WTC11 (cell line): ENCODE measurements around the gene DOK4. TPM values are rescaled to one million over a fixed set of nuclear protein-coding genes. Genes with fewer than 3 reads are reported as not detected.

Source experiments
- ATAC-seq: fragments of 200-7000 bp; cut with Tn5 transposase; 2 replicates; pipeline ENCODE4 v1.10.0; 2021; ENCODE audit warnings: mild to moderate bottlenecking, moderate library complexity
- CTCF ChIA-PET: fragments of 300-600 bp; sonication (Branson Sonifier 250); formaldehyde crosslinking; loops from one replicate; lab custom pipeline; 2021; ENCODE audit warnings: antibody characterized with exemption; lab: Charles Lee
- POLR2A ChIA-PET: fragments of 350-600 bp; sonication (Branson Sonifier 250); formaldehyde crosslinking; loops from one replicate; lab custom pipeline; 2021; ENCODE audit warnings: antibody characterized with exemption; lab: Charles Lee
- DNase-seq: peaks from one replicate; pipeline ENCODE4 v3.0.0; 2021; ENCODE audit warnings: low spot score
- H3K27ac Mint-ChIP-seq: 2 replicates; pipeline ENCODE4 v1.8.0; 2021; ENCODE audit warnings: mixed read lengths
- H3K27me3 Mint-ChIP-seq: 2 replicates; pipeline ENCODE4 v1.8.0; 2021; ENCODE audit warnings: low read depth, mild to moderate bottlenecking, moderate library complexity, mixed read lengths
- H3K36me3 Mint-ChIP-seq: 2 replicates; pipeline ENCODE4 v1.8.0; 2021; ENCODE audit warnings: mixed read lengths
- H3K4me1 Mint-ChIP-seq: 2 replicates; pipeline ENCODE4 v1.8.0; 2022; ENCODE audit warnings: mixed read lengths
- H3K4me3 Mint-ChIP-seq: 2 replicates; pipeline ENCODE4 v1.8.0; 2021; ENCODE audit warnings: mild to moderate bottlenecking, moderate library complexity, mixed read lengths
- H3K9me3 Mint-ChIP-seq: 2 replicates; pipeline ENCODE4 v1.8.0; 2021; ENCODE audit warnings: mixed read lengths
- E2F1 ChIP-seq: sonication (generic); formaldehyde crosslinking; IDR thresholded peaks from 2 replicates; pipeline ENCODE4 v1.8.0; 2022; ENCODE audit warnings: mild to moderate bottlenecking, missing genetic modification reagents
- E2F5 ChIP-seq: sonication (generic); formaldehyde crosslinking; IDR thresholded peaks from 2 replicates; pipeline ENCODE4 v1.8.1; 2022; ENCODE audit warnings: mild to moderate bottlenecking, moderate library complexity, missing genetic modification reagents
- ESRRA ChIP-seq: sonication (generic); formaldehyde crosslinking; IDR thresholded peaks from 2 replicates; pipeline ENCODE4 v1.8.1; 2022; ENCODE audit warnings: mild to moderate bottlenecking, missing genetic modification reagents, borderline replicate concordance
- FOXJ3 ChIP-seq: sonication (generic); formaldehyde crosslinking; IDR thresholded peaks from 2 replicates; pipeline ENCODE4 v1.9.0; 2021; ENCODE audit warnings: missing genetic modification reagents, mild to moderate bottlenecking, borderline replicate concordance
- FOXK1 ChIP-seq: sonication (generic); formaldehyde crosslinking; IDR thresholded peaks from 2 replicates; pipeline ENCODE4 v1.8.0; 2022; ENCODE audit warnings: mild to moderate bottlenecking, moderate library complexity, missing genetic modification reagents
- GABPB1 ChIP-seq: sonication (generic); formaldehyde crosslinking; IDR thresholded peaks from 2 replicates; pipeline ENCODE4 v1.8.1; 2023; ENCODE audit warnings: mild to moderate bottlenecking, missing genetic modification reagents
- HMGA2 ChIP-seq: fragments of 250-450 bp; sonication (Bioruptor Pico); IDR thresholded peaks from 2 replicates; pipeline ENCODE4 v1.4.0; 2021; ENCODE audit warnings: mild to moderate bottlenecking, moderate library complexity
- PREB ChIP-seq: sonication (generic); formaldehyde crosslinking; IDR thresholded peaks from 2 replicates; pipeline ENCODE4 v1.8.1; 2022; ENCODE audit warnings: mild to moderate bottlenecking, missing genetic modification reagents, moderate library complexity, borderline replicate concordance
- TCF7 ChIP-seq: sonication (generic); formaldehyde crosslinking; IDR thresholded peaks from 2 replicates; pipeline ENCODE4 v1.8.0; 2022; ENCODE audit warnings: mild to moderate bottlenecking, low read depth, missing genetic modification reagents, moderate library complexity
- TEAD1 ChIP-seq: sonication (generic); formaldehyde crosslinking; IDR thresholded peaks from 2 replicates; pipeline ENCODE4 v1.8.0; 2022; ENCODE audit warnings: mild to moderate bottlenecking, missing genetic modification reagents
- TEAD4 ChIP-seq: sonication (generic); formaldehyde crosslinking; IDR thresholded peaks from 2 replicates; pipeline ENCODE4 v1.8.0; 2022; ENCODE audit warnings: mild to moderate bottlenecking, missing genetic modification reagents
- USF2 ChIP-seq: sonication (generic); formaldehyde crosslinking; IDR thresholded peaks from 2 replicates; pipeline ENCODE4 v1.8.1; 2023; ENCODE audit warnings: mild to moderate bottlenecking, missing genetic modification reagents, moderate library complexity
- ZMAT4 ChIP-seq: fragments of 250-450 bp; sonication (Bioruptor Pico); IDR thresholded peaks from 2 replicates; pipeline ENCODE4 v1.9.0; 2021; ENCODE audit warnings: mild to moderate bottlenecking
- ZNF396 ChIP-seq: fragments of 250-450 bp; sonication (Bioruptor Pico); IDR thresholded peaks from 2 replicates; pipeline ENCODE4 v1.8.0; 2021; ENCODE audit warnings: mild to moderate bottlenecking, moderate library complexity, borderline replicate concordance
- ZNF671 ChIP-seq: fragments of 250-450 bp; sonication (Bioruptor Pico); IDR thresholded peaks from 2 replicates; pipeline ENCODE4 v1.8.0; 2021; ENCODE audit warnings: mild to moderate bottlenecking
- ZSCAN18 ChIP-seq: fragments of 250-450 bp; sonication (Bioruptor Pico); IDR thresholded peaks from 2 replicates; pipeline ENCODE4 v2.1.2; 2022; ENCODE audit warnings: mild to moderate bottlenecking, moderate library complexity
- total RNA-seq: library from RNA; stranded (reverse); gene quantifications from 3 replicates; pipeline ENCODE4 v1.2.3, GENCODE V29; 2021

Gene DOK4
- total RNA-seq, 1 experiment from 2014 or later = 25.0 TPM

- TF ChIP-seq E2F1 (CRISPR knock-in tag) (no peak), TCF7 (no peak), FOXJ3 (CRISPR knock-in tag) (no peak), E2F5 (CRISPR knock-in tag) (no peak), ESRRA (CRISPR knock-in tag) (no peak), GABPB1 (CRISPR knock-in tag) (no peak), ZMAT4 (CRISPR knock-in tag) (no peak), TEAD4 (CRISPR knock-in tag) (no peak), USF2 (CRISPR knock-in tag) (no peak), ZNF671 (CRISPR knock-in tag) (no peak)
- TF ChIP-seq, all 79 proteins: peak for 0
Measured at GRCh38 chr16:57477531-57478202, 8.6 kb downstream of the DOK4 start (continued).

GRCh38 chr16:57476546-57477410 is 9.5 kb downstream of the DOK4 start:
- peak; percentile 2; the same call in 1 of the 2 replicates for ATAC-seq
- H3K27ac Mint-ChIP-seq = no peak overlapping the region; the same call in 1 of the 2 replicates
- CTCF ChIA-PET = interaction anchor here (0.6 to 8.2 kb wide), 16 partner anchors 11 to 155 kb away, joined by 3 to 80 read pairs (median 6); partner anchors contain the start of genes CCDC102A, CIAPIN1, COQ9 and POLR2C
- TF ChIP-seq TEAD1 (CRISPR knock-in tag) = no peak
- TF ChIP-seq ZNF396 (CRISPR knock-in tag) = no peak
- no peak for TF ChIP-seq FOXK1 (CRISPR knock-in tag)
- no peak for TF ChIP-seq HMGA2 (CRISPR knock-in tag)
- TF ChIP-seq ZSCAN18 (CRISPR knock-in tag) = no peak
- TF ChIP-seq PREB (CRISPR knock-in tag) = no peak
- TF ChIP-seq TCF7 = no peak
- TF ChIP-seq E2F5 (CRISPR knock-in tag) = no peak
- 0 out of 2 replicates have a peak, but pooled peaks cover 6% of the 10 kb centered on the region for H3K36me3 Mint-ChIP-seq
- peaks cover 6% of the 10 kb centered on the region for H3K27me3 Mint-ChIP-seq
- POLR2A ChIA-PET = interaction anchor here (1.6 kb wide), 1 partner anchor 10 kb away, joined by 7 read pairs; the partner anchor contains the start of gene DOK4
- H3K4me1 Mint-ChIP-seq = peaks cover 67% of the 10 kb centered on the region
- H3K4me3 Mint-ChIP-seq = no peak overlapping the region
- peak; percentile 62 for DNase-seq
- H3K9me3 Mint-ChIP-seq = no peaks in the 10 kb centered on the region
